Stimulated activated CD8-positive, alpha-beta memory T cell treated with anti-CD3 and anti-CD28 coated beads, Interleukin-4, amount 100 ng/mL, for 48 hours (primary cell): ENCODE data around the gene FHIP2A.
A peak's percentile ranks its signal among the peaks of the same experiment; 100 is the strongest.
"Not testable (repeated sequence)": the region's sequence is repeated elsewhere in the genome, so short reads cannot be mapped to it uniquely, and the experiment has no call there.

Experiments used
- DNase-seq: peaks from one replicate; pipeline ENCODE4 v3.0.0-alpha.2; 2020

Gene FHIP2A

GRCh38 chr10:114816308-114816707 is 5.3 kb upstream of the FHIP2A start:
- DNase-seq, result no peak

GRCh38 chr10:114819322-114819721 is 2.3 kb upstream of the FHIP2A start:
- DNase-seq, result no peak

GRCh38 chr10:114821915-114822443 is 399 bp downstream of the FHIP2A start:
- DNase-seq, result peak; percentile 54

- DNase-seq, result peak; percentile 54
Observed at GRCh38 chr10:114822444-114823076, 980 bp downstream of the FHIP2A start.

- DNase-seq, result no peak
Observed at GRCh38 chr10:114823077-114823463, 1.5 kb downstream of the FHIP2A start.

GRCh38 chr10:114824391-114824790 is 2.8 kb downstream of the FHIP2A start:
- no peak for DNase-seq

- DNase-seq, result no peak
Observed at GRCh38 chr10:114825513-114826253, 4.1 kb downstream of the FHIP2A start.

GRCh38 chr10:114829160-114829909 is 7.8 kb downstream of the FHIP2A start:
- DNase-seq, result no peak

- DNase-seq, result no peak
Observed at GRCh38 chr10:114831186-114831867, 9.7 kb downstream of the FHIP2A start.

- no peak for DNase-seq
Observed at GRCh38 chr10:114837690-114838089, 16.1 kb downstream of the FHIP2A start.

GRCh38 chr10:114839901-114840300 is 18.3 kb downstream of the FHIP2A start:
- no peak for DNase-seq

- DNase-seq, result no peak
Observed at GRCh38 chr10:114845978-114846693, 24.6 kb downstream of the FHIP2A start.

- not testable (repeated sequence) for DNase-seq
Observed at GRCh38 chr10:114847517-114847916, 25.9 kb downstream of the FHIP2A start.

- DNase-seq, result no peak
Observed at GRCh38 chr10:114849674-114850073, 28.1 kb downstream of the FHIP2A start.

- DNase-seq, result no peak
Observed at GRCh38 chr10:114850126-114850525, 28.5 kb downstream of the FHIP2A start.

- DNase-seq, result no peak
Observed at GRCh38 chr10:114851336-114851735, 29.8 kb downstream of the FHIP2A start.

- DNase-seq, result no peak
Observed at GRCh38 chr10:114852197-114852596, 30.6 kb downstream of the FHIP2A start.

- no peak for DNase-seq
Observed at GRCh38 chr10:114854906-114855305, 33.3 kb downstream of the FHIP2A start.

- no peak for DNase-seq
Observed at GRCh38 chr10:114855776-114856543, 34.4 kb downstream of the FHIP2A start.

- DNase-seq, result no peak
Observed at GRCh38 chr10:114856544-114857287, 35.1 kb downstream of the FHIP2A start.

GRCh38 chr10:114857288-114857565 is 35.6 kb downstream of the FHIP2A start:
- not testable (repeated sequence) for DNase-seq
